CD4-positive, alpha-beta T cell treated with Interleukin-4 for 1 hour (primary cell): ENCODE data around the gene HINT1.
"Not testable (repeated sequence)": the region's sequence is repeated elsewhere in the genome, so short reads cannot be mapped to it uniquely, and the experiment has no call there.

ENCODE experiments used
- DNase-seq, 2 donors: peaks; one replicate each; pipeline ENCODE4 v3.0.0-alpha.2; 2020 to 2022

Gene HINT1

DNA sequence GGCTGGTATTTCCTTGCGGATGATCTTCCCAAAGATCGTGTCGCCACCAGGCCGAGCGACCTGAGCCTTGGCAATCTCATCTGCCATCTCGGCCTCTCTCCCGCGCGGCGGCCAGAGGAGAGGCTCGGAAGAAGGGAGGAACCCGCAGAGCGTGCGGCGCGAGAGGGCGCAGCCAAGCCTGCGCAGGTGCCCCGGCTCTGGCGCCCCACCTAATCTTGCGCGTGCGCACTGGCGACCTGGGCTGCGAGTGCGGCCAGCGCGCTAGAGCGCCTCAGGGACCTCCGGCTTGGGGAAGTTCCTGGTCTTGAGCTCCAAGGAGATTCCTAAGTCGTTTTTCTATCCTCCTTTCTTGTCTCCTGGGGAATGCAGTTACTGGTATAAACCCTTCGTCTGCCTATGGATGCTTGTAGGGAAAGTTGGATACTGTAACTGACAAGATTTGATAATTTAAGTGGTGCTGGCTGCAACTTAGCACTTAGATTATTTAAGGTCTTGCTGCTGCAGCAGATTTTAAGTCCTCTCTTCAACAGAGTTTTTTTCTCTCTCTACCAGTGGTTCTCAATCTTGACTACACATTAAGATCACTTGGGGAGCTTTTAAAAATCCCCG, at the start of gene HINT1:
HINT1 (minus strand) TSS at position 138 of the 609 bp plus-strand sequence; CDS start at position 87, 51 bp downstream.
- DNase-seq = peak; percentile 90 to 91

DNA sequence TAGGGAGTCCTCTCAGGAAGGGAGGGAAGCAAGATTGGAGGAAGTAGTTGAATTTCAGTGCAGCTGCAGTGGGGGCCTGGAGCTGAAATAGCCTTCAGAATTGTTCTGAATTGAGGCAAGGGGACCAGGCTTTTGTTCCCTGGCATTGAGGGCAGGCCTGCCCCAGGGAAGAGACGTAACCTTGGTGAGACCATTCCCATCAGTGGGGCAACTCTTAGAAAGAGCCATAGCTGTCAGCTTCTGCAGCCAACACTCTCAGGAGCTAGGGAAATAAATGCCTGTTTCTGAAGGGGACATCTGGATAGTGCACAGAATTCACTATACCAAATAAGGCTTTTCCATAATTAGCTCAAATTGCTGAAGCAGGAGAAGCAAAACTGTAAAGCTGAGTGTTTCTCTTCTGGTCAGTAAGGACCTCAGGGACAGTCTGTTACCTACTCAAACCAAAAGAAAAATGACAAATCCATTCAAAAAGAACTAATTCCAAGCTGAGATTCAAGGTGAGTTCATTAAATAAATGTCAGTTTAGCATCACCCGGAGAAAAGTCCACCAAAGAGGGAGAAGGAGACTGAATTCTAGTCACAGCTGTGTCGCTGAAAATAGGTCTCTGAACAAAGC, 49.7 kb upstream of the HINT1 start:
- DNase-seq = no peak

DNA sequence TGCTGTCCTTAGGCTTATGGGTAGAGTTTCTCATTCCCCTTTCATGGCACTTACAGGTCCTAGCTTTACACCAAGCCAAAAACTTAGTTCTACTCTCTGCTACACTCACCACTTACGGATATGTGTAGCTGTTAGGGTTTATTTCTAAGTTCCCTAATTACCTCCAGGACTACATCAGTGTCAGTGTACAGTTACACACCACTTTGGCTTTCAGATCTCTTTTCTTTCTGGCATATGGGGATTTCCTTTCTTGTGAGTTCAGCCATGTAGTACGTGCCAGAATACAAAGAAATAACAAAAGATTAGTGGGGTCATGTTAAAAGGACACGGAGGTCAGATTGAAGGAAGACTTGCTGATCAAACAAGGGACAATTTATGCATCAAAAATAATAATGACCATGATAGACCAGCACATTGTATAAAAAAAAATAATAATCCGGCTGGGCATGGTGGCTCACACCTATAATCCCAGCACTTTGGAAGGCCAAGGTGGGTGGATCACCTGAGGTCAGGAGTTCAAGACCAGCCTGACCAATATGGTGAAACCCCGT, 47.5 kb upstream of the HINT1 start:
- DNase-seq = peak in 1 of 2 donors; percentile 15

DNA sequence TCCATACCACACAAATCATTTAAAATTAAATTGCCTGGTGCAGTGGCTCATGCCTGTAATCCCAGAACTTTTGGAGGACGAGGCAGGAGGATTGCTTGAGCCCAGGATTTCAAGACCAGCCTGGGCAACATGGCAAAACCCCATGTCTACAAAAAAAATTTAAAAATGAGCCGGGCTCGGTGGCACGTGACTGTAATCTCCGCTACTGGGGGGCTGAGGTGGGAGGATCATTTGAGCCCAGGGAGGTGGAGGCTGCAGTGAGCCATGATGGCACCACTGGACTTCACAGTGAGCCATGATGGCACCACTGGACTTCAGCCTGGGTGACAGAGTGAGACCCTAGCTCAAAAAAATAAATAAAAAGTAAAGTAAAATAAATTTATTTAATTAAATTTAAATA, 46.6 kb upstream of the HINT1 start:
- no peak for DNase-seq

DNA sequence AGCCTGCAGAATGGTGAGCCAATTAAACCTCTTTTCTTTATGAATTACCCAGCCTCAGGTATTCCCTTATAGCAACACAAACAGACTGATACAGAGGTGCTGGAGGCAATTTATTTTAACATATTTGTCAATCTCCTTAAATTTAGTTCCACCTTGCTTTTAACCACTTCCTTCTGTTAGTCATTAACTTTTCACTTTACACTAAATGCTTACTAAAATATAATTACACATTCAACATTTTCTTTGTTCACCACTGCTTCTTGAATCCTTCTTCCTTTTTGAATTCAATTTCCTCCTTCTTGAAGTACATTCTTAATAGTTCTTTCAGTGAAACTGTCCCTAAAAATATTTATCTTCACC, 45.1 kb upstream of the HINT1 start:
- no peak for DNase-seq

DNA sequence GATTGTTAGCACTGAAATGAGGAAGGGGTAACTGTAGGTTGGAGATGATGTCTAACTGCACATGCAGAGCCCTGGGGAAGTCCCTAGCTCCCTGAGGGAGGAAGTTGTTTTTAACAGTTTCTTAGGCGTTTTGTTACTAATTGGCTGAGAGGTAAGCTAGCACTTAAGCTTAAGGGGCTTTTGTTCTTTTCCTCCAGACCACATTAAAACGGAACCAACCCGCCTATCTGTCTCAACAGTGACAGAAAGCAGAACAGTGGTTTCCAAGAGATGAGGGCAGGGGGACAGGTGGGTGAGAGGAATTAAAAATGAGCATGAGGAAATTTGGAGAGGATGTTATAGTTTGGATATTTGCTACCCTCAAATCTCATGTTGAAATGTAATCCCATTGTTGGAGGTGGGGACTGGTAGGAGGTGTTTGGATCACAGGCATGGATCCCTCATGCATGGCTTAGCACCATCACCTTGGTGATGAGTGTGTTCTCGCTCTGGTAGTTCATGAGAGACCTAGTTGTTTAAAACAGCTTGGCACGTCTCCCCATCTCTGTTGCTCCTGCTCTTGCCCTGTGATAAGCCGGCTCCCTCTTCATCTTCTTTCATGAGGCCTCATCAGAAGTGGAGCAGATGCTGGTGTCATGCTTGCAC, 44.6 kb upstream of the HINT1 start:
- peak; percentile 83 to 86 for DNase-seq

DNA sequence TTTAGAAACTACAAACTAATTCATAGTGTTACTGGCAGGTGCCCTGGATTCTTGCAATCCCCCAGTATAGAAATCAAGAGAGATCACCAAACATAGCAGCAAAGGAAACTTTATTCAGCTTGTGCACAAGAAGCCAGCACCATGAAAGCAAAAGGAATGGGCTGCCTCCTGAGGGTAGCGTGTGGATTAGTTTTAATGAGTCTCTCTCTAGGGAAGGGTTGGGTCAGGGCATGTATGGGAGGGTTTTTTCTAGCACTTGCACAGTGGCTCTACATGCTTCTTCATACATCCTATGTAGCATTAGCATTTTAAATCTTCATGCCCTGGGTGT, 44.1 kb upstream of the HINT1 start:
- DNase-seq = no peak

DNA sequence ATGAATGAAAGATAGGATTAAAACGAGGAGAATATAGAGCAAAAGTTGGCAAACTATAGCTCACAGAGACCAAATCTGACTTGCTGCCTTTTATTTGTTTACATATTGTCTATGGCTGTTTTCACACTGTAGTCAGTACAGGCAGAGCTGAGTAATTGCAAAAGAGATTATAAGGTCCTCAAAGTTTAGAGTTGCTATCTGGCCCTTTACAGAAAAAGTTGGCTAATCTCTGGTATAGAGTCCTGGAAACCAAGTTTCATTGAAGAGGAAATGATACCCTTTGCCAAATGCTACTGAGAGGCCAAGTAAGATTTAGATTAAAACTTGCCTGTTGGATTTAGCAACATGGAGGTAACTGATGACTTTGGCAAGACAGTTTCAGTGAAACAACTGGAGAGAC, 41.7 kb upstream of the HINT1 start:
- DNase-seq = no peak

DNA sequence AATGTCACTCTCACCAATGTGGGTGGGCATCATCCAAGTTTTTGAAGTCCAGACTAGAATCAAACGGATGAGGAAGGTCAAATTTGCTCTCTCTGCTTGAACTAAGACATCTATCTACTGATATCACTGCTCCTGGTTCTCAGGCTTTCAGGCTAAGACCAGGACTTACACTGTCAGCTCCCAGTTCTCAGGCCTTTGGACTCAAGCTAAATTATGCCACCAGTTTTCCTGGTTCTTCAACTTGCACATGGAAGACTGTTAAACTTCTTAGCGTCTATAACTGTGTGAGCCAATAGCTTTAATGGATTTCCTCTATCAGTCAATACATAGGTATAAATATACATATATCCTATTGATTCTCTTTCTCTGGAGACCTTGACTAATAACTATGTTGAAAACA, 41.0 kb upstream of the HINT1 start:
- DNase-seq = no peak

DNA sequence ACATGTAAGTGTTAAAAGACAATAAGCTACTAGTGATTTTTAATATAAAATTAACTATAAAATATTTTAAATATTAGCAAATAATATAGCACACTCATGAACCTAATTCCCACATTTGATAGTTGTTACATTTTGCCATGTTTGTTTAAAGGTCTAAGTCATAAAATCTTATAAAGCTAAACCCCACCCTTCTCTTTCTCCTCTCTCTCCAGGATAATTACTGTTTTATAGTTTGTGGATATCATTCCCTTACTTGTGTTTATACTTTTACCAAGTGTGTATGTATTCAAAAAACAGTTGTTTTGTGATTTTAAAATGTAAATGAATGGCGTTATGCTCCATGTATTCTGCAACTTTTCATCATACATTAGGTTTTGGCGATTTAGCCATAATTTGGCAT, 39.9 kb upstream of the HINT1 start:
- DNase-seq = no peak

DNA sequence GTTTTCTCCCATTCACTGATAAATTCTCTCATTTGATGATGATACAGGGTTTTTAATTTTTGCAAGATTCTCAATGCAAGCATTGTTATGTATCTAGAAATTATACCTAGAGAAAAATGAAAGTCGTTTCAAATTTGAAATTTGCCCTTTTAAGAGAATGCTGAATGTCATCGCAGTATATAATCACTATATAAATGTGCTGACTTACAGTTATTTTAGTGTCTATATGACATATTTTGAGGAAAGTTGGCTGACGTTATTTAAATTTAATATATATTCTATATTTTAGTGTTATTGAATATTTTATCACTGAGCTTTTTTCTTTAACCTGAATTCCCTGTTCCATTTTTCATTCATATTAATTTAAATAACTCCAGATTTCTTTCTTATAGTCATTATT, 35.5 kb upstream of the HINT1 start:
- DNase-seq = no peak

DNA sequence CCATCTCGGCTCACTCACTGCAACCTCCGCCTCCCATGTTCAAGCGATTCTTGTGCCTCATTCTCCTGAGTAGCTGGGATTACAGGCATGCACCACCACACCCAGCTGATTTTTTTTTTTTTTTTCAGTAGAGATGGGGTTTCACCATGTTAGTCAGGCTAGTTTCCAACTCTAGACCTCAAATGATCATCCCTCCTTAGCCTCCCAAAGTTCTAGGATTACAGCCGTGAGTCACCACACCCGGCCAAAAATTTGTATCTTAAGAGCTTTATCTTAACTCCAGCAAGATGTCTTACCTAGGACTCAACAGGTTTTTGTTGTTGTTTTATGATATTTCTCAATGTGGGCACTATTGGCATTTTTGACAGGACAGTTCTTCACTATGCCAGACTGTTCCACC, 33.6 kb upstream of the HINT1 start:
- DNase-seq = no peak

DNA sequence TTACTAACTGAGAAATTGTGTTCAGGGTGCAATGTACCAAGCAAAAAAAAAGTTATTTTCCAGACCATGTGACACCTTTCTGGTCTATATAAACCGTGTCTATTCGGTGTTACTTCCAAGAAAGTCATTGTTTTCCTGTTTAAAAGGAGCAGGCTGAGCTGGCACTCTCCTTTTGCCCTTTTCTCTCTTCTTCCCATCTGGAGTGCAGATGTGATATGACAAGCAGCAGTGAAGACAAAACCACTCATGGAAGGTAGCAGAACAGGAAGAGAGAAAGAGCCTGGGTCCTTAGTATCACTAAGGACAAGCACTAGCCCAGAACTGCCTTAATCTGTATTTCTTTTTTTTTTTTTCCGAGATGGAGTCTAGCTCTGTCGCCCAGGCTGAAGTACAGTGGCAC, 31.3 kb upstream of the HINT1 start:
- DNase-seq = no peak

DNA sequence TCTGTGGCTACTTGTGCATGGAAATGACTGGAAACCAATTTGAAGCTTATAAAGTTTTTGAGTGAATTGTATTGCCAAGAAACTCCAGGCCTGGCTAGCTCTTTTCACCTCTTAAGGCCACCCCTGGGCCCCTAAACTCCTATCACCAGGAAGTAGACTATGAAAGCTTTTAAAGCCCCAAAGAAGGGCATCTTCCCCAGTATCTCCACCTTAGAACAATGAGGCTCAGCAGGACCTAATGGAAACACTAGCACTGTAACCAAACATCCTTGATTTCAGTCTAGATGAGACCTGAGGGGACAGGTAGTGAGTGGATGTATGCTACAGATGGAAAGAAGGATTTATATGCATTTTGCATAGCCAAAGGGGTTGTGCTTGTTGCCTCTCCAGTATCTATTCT, 30.6 kb upstream of the HINT1 start:
- no peak for DNase-seq

DNA sequence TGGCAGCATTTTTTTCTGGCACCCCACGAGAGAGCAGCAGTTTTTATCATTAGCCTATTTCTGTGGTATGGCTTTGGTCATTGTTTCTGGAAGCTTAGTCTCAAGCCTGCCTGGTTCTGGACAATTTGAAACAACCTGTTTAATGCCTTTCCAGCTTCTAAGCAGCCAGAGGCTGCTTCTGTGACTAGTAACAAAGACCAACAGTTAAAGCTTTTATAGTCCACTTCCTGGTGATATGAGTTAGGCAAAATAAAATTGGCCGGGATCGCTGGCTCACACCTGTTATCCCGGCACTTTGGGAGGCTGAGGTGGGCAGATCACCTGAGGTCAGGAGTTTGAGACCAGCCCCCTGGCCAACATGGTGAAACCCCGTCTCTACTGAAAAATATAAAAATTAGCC, 29.7 kb upstream of the HINT1 start:
- no peak for DNase-seq

DNA sequence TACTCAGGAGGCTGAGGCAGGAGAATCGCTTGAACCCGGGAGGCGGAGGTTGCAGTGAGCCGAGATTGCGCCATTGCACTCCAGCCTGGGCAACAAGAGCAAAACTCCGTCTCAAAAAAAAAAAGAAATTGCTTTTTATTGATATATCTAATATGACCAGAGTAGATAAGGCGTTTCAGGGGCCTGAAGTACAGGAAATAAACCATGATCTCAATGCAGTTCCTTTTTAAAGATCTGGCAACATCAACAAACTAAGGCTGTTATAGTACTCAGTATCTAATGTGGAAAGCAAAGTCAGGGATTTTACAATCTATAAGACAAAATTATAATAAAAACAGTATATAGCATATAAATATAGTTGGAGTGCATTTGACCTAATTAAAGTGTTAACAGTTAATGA, 28.8 kb upstream of the HINT1 start:
- not testable (repeated sequence) for DNase-seq

DNA sequence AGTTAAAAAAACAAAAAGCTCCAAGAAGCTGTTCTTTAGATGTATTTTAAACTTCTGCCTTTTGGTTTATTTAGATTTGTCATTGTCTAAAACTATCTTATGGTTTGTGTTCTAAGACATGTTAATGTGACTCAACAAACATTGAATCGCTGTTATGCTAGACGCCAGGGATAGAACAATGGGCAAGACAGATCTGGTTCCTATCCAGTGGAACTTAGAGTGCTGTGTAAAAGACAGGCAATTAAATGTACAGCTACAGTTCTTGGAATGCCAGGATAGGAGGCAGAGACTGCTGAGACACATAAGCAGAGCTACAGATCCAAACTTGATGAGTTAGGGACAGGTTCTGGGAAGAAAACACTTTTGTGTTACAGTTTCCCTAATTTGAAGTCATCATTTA, 28.1 kb upstream of the HINT1 start:
- DNase-seq = no peak

DNA sequence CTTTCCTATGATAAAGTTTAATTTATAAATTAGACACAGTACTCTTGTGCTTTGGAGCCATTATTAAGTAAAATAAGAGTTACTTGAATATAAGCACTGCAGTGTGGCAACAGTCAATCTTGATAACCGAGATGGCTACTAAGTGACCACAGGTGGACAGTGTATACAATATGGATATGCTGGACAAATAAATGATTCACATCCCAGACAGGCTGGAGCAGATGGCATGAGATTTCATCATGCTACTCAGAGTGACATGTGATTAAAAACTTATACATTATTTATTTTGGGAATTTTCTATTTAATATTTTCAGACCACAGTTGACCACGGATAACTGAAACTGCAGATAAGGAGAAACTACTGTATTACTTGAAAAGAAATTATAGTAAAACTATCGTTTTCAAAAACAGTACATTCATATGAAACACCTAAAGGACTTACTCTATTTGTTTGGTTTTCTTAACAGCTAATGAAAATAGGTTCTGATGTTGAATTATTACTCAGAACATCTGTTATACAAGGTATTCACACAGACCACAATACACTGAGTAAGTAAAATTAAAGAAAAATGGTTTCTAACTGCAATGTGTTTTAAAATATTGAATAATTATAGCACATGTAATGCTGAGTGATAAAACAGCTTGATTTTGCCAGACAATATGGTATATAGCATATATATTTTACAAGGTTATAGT, 21.7 kb upstream of the HINT1 start:
- no peak for DNase-seq

DNA sequence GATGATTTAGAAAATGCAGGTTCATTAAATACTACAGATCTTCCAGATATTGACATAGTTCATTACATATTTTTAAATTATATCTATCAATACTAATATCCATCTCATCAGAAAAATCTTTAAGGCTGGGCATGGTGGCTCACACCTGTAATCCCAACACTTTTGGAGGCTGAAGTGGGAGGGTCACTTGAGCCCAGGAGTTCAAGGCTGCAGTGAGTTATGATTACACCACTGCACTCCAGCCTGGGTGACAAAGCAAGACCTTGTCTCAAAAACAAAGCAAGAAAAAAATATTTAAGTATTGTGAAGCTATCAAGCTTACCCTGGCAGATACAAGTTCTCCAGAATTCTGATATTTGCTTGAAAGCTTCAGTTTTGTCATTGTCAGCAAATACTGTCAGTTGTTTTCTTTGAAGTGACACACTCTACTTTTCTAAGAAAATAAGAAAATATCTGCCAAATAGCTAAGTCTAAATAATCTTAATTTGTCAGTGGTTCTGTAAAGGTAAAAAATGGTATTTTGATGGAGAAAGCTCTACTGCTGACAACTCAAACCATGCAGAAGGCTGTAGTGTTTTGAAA, 20.6 kb upstream of the HINT1 start:
- no peak for DNase-seq

DNA sequence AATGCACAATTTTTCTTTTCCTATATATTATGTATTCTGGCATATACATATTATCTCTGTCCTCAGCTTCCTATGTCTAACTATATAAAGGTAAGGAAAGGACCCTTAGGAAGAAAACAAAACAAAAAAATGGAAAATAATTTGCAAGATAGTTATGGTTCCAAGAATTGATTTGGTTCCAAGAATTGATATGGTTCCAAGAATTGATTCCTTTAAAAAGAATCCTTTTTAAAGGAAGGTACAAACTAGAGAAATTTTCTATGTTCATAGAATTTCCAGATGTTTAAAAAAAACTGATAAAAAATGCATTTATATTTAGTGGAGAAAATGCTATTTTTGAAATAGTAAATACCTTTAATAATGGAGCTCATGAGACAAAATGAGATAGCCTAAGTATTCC, 17.8 kb upstream of the HINT1 start:
- no peak for DNase-seq

DNA sequence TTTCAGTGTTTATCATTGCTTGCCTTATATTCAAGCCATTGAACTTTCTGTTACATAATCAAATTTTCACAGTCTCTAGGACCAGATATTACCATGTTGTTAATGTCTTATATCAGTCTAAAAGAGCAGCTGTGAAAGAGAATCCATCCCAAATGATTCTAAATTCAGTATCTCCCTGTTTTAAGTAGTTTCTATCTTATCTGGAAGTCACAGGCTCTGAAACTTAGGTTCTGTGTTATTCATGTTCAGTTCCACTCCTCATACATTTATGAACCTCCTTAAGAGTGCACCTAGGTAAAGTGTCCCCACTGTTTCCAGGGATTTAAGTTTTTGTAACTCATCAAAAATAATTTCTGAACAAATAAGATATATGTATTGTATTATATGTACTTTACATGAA, 15.4 kb upstream of the HINT1 start:
- DNase-seq = no peak

DNA sequence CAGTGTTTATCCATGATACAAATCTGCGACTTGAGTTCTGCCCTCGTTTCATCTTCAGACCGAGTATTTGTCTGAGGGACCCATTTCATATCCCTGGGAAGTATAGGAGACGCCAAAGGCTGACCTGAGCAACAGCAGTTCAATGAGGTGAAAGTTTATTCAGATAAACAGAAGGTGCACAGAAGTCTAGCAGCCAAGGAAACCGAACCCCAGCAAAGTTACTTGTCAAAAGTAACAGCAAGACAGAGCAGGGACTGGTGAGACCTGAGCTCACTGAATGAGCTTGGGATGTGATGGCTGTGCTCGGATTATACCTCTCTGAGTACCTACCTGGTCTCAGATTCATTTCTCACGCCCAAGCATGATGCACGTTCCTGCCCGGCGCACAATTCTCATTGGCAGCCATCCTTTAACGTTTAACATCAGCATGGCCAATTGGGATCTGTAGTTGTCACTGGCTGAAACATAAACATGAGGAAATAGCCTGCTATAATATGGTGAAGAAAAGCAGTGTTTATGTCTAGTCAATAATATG, 6.3 kb upstream of the HINT1 start:
- peak in 1 of 2 donors; percentile 18 for DNase-seq

DNA sequence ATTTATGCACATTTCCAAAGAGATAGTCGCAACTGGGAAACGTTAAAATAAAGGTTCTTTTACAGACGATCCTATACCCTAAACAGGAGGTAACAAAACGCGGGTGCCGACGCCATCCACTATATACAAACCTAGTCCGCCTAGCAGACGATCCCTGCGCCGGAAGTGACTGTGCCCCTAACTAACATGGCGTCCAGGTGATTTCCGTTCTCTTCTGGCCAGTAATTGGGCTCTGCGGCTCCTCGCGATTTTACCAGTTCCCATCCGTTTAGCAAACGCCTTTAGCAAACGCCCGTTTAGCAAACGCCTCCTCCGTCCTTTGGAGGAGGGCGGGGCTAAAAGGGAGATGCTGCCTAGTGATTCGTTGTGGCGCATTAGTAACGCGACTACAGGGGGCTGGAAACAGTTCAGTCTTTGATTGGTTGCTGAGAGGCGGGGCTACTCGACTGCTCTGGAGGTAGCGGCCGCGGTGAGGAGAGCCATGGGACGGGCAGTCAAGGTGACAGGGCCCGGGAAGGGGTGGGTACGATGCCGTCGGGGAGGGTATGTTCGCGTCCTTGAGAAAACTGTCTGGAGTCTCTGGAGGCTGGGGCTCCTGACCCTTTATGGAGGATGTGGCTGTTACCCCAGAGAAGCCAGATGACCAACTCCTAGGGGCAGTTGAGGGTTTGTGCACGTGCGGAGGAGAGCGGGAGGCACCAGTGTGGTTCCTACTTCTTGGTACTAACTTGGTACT, 5.7 kb upstream of the HINT1 start, which contains the start of gene LYRM7:
LYRM7 (plus strand) TSS at position 405 of the 736 bp plus-strand sequence; CDS start at position 482, 77 bp downstream.
- peak; percentile 99 for DNase-seq
